Stimulated activated CD8-positive, alpha-beta memory T cell treated with anti-CD3 and anti-CD28 coated beads, Interleukin-4, amount 100 ng/mL, for 4 hours (primary cell): Measurements from ENCODE around the gene PPP1R37.
"Not testable (repeated sequence)": the region's sequence is repeated elsewhere in the genome, so short reads cannot be mapped to it uniquely, and the experiment has no call there.

Experiments
- DNase-seq, 2 donors: peaks; one replicate each; pipeline ENCODE4 v3.0.0-alpha.2; 2020; ENCODE audit warnings: low read depth in 2 of 2, low spot score in 1 of 2

PPP1R37 gene

GRCh38 chr19:45113628-45114027 is 20.6 kb downstream of the PPP1R37 start:
- no peak for DNase-seq

DNA sequence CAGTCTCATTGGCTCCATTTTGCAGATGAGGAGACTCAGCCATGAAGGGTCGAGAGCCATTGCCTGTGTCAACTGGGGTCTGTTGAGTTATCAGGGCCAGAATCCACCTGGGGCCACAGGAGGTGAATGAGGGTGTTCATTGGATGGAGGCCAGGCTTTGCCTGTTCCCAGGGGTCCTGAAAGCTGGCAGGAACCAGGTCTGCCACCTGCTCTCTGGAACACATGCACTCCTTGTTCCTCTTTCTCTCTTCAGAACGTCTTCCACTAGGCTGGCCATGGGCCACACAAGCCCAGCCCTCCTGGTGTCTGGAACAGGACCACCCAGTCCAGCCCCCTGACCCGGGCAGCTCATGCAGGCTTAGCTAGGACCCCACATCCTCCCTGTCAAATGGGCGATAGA is 21.1 kb downstream of the PPP1R37 start:
- DNase-seq, result no peak

GRCh38 chr19:45115809-45116615 is 23.0 kb downstream of the PPP1R37 start:
- DNase-seq, result no peak

GRCh38 chr19:45117167-45117594 is 24.2 kb downstream of the PPP1R37 start:
- peak; percentile 15 to 51 for DNase-seq

DNA sequence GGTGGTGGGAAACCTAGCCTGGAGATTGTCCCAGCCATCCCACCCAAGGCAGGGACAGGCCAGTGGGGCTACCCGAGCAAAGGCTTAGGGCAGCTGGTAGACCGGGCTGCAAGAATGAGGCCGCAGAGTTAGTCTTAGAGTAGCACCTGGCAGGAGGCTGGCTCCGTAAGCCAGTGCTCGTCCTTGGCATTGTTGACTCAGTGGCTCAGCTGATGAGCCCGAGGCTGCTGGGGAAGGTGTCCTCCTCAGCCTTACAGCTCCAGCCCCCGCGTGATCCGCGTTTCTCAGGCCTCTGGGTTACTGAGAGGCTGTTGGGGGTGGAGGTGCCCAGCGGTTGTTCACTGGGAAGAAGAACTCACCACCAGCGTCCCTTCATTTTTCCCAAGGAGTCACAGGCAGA is 24.7 kb downstream of the PPP1R37 start:
- no peak for DNase-seq

- no peak for DNase-seq
These were observed 25.1 kb downstream of the PPP1R37 start for GRCh38 chr19:45118106-45118505.

- DNase-seq, result not testable (repeated sequence)
These were observed 25.8 kb downstream of the PPP1R37 start for GRCh38 chr19:45118591-45119355.

GRCh38 chr19:45119582-45119981 is 26.6 kb downstream of the PPP1R37 start:
- DNase-seq, result no peak

GRCh38 chr19:45121827-45122345 is 28.9 kb downstream of the PPP1R37 start:
- DNase-seq, result no peak

DNA sequence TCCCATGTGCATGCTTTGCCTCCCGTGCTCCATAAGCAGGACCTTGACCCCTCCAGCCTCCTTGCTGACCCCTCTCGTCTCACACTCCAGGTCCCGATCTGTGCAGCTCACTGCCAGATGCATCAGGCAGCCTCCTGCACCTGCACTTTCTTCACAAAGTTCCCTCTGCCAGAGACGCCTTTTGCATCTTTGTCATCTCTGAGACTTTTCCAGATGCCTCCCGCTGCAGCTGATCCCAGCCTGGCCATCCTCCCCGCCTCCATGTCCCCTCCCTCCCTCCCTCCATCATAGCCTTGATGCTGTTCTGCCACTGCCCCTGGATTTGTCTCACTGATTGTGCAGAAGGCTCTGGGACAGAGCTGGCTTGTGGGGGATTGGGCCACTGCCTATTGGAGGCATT is 29.9 kb downstream of the PPP1R37 start:
- DNase-seq, result no peak

DNA sequence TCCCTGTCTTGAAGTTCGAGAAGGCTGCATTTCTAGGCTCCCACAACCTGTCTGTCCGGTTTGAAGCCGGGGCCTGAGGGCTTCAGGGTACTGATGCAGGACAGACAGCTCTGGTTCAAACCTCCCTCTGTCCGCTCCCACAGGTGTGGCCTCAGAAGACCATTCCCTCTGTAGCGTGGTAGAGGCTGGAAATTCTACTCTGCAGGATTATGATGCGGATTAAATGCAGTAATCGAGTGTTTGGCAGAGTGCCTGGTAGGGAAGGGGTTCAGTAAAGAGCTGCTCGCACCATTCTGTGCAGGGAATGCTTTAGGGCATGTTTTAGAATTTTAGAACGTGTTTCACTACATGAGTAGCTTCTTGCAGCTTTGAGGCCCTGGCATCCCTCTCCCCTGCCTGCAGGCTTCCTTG is 30.5 kb downstream of the PPP1R37 start:
- no peak for DNase-seq

GRCh38 chr19:45124021-45124420 is 31.0 kb downstream of the PPP1R37 start:
- DNase-seq, result no peak

- DNase-seq, result no peak
These were observed 32.4 kb downstream of the PPP1R37 start for GRCh38 chr19:45125360-45125759.

- peak; percentile 38 to 43 for DNase-seq
These were observed 33.1 kb downstream of the PPP1R37 start for GRCh38 chr19:45125975-45126493.

- no peak for DNase-seq
These were observed 33.7 kb downstream of the PPP1R37 start for GRCh38 chr19:45126654-45127053.

GRCh38 chr19:45128146-45128545 is 35.2 kb downstream of the PPP1R37 start:
- no peak for DNase-seq

DNA sequence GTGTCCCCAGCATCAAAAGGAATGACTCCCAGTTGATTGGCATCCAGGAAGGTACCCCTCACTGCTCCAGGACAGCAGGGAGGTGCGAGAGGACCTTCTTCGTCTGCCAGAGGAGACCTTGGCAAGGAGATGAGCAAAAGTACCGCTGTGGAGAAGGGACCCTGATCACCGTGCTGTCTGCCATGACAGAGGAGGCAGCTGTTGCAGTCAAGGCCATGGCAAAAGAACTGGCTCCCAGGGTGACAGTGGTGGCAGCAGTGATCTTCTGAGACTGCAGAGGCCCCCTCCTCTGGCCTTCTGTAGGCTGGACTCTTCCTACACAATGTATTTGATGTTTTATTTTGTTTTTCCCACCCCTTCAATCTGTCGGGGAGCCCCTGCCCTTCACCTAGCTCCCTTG is 35.8 kb downstream of the PPP1R37 start:
- no peak for DNase-seq

- no peak for DNase-seq
These were observed 37.3 kb downstream of the PPP1R37 start for GRCh38 chr19:45130236-45130635.

DNA sequence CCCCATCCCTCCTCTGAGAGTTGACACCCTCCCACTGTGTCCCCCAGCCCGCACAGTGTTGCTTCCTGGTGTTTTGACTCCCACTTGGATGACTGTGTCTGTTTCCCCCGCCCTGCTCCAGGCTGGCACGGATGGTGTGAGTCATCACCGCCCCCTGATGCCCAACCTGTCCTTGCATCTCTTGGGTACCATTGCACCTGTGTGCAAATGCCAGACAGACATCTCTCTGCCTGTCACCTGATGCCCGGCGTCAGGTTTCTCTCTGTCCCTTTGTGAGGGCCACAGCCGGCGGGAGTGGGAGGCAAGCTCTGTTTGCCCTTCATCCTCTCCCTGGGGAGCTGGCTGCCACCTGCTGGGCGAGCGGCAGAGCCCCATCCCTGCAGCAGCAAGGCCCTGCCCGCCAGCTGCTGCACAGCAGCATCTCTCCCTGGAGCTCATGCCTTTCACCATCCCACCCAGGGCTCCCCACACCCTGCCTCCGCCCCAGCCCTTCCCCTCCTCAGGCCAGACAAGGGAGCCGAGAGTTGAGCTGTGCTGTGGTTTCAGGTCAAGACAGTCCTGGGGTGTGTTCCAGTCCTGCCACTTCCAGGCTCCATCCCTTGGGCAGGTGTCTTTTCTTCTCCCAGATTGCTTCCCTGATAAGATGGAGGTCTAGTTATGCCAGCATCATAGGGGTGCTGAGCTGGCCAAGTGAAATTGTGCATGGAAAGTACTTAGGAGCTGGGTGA is 38.1 kb downstream of the PPP1R37 start:
- peak in 1 of 2 donors; percentile 9 for DNase-seq

DNA sequence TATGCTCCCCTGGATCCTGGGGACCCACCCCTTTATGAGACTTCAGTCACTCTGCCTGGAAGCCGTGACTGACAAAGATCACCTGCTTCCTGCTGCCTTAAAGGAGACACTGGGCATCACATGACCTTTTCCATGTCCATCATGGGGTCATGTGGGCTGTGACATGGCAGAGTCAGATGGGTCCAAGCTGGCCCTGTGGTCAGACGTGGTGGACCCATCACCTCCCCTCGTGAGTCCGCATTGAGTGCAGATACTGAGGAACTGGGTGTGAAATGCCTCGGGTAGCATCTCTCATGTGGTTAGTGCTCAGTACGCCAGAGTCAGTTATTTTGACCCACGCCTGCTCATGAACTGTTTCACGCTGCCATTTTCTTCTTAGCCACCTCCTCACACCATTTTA is 40.7 kb downstream of the PPP1R37 start:
- no peak for DNase-seq

- DNase-seq, result no peak
These were observed 42.4 kb downstream of the PPP1R37 start for GRCh38 chr19:45135176-45135885.
